Naive thymus-derived CD8-positive, alpha-beta T cell (primary cell): ENCODE measurements around the gene SACM1L. TPM values are rescaled to one million over a fixed set of nuclear protein-coding genes. Genes with fewer than 3 reads are reported as not detected.

Experiments used
- ATAC-seq, 2 donors: fragments of 150-1000 bp; cut with Tn5 transposase in 1 of 2; sonication (Bioruptor Pico), chemical (Tn5 transposase) in 1 of 2; 1 replicate in 1 of 2; 2 replicates in 1 of 2; pipeline ENCODE4 v1.10.0; 2021; ENCODE audit warnings: mild to moderate bottlenecking in 2 of 2, moderate library complexity in 2 of 2
- POLR2A ChIA-PET: fragments of 350-600 bp; sonication (Branson Sonifier 250); formaldehyde crosslinking; loops from one replicate; lab custom pipeline; 2021; ENCODE audit warnings: antibody characterized with exemption; lab: Charles Lee
- DNase-seq, 10 donors: peaks; one replicate each; pipeline versions ENCODE4 v3.0.0 to v3.0.0-alpha.2; 2020 to 2022
- H3K27ac Mint-ChIP-seq, 10 donors: one replicate each; pipeline ENCODE4 v1.8.0; 2020 to 2022; ENCODE audit warnings: mild to moderate bottlenecking in 10 of 10, mixed read lengths in 10 of 10, moderate library complexity in 4 of 10, inconsistent platforms in 1 of 10
- H3K27me3 Mint-ChIP-seq, 5 donors: one replicate each; pipeline ENCODE4 v1.8.0; 2021 to 2022; ENCODE audit warnings: mixed read lengths in 5 of 5
- H3K36me3 Mint-ChIP-seq, 3 donors: one replicate each; pipeline ENCODE4 v1.8.0; 2020 to 2022; ENCODE audit warnings: mixed read lengths in 3 of 3, mild to moderate bottlenecking in 2 of 3, inconsistent platforms in 1 of 3
- H3K4me1 Mint-ChIP-seq, 4 donors: one replicate each; pipeline ENCODE4 v1.8.0; 2021 to 2022; ENCODE audit warnings: mixed read lengths in 4 of 4
- H3K4me3 Mint-ChIP-seq, 10 donors: one replicate each; pipeline ENCODE4 v1.8.0; 2020 to 2022; ENCODE audit warnings: mild to moderate bottlenecking in 10 of 10, mixed read lengths in 10 of 10, moderate library complexity in 6 of 10, inconsistent platforms in 1 of 10
- H3K9me3 Mint-ChIP-seq, 9 donors: one replicate each; pipeline ENCODE4 v1.8.0; 2020 to 2022; ENCODE audit warnings: mixed read lengths in 9 of 9, mild to moderate bottlenecking in 3 of 9, inconsistent platforms in 1 of 9, moderate library complexity in 1 of 9
- polyA plus RNA-seq, 3 donors: library from polyadenylated mRNA; unstranded; fragments of 300-500 nt; fragmentation: Illumina TruSeq; gene quantifications; one replicate each; pipeline ENCODE4 v1.2.3, GENCODE V29; 2021
- total RNA-seq, 8 experiments: library from RNA in 2 of 8; stranded (reverse) in 2 of 8; gene quantifications; one replicate each; pipeline ENCODE4 v1.2.3 and lab custom pipeline; 2021 to 2026

Gene SACM1L
- total and polyA plus RNA-seq, 5 experiments from 2014 or later = 18.8 to 94.4 (median 30.3) TPM

- POLR2A ChIA-PET = interaction anchor here (1.3 kb wide), 1 partner anchor 12 kb away, joined by 5 read pairs; the partner anchor contains the start of gene SACM1L
- ATAC-seq = no peak
- H3K27me3 Mint-ChIP-seq = no peaks in the 10 kb centered on the region
- H3K4me3 Mint-ChIP-seq = peak overlapping the region in 1 of 10 donors; percentile 4
- H3K4me1 Mint-ChIP-seq = peaks cover 29 to 75% (median 67%) of the 10 kb centered on the region in 4 donors
- no peak for DNase-seq
- peak overlapping the region in 5 of 10 donors; percentile 13 to 77 (median 68) for H3K27ac Mint-ChIP-seq
- H3K9me3 Mint-ChIP-seq = no peaks in the 10 kb centered on the region
- H3K36me3 Mint-ChIP-seq = peaks cover under 1 to 61% (median 11%) of the 10 kb centered on the region in 3 donors
Observed at GRCh38 chr3:45700570-45701073, 11.4 kb downstream of the SACM1L start.

- Mint-ChIP-seq H3K9me3 (no peaks in the 10 kb centered on the region), H3K36me3 (peaks cover 5 to 61% (median 16%) of the 10 kb centered on the region in 3 donors), H3K27ac (peak overlapping the region in 9 of 10 donors; percentile 15 to 84 (median 63)), H3K27me3 (no peaks in the 10 kb centered on the region), H3K4me1 (peaks cover 33 to 74% (median 67%) of the 10 kb centered on the region in 4 donors), H3K4me3 (peak overlapping the region in 3 of 10 donors; percentile 2 to 27 (median 18))
- ATAC-seq (no peak), DNase-seq (no peak)
- POLR2A ChIA-PET = no interaction called here
Observed at GRCh38 chr3:45701172-45701867, 12.1 kb downstream of the SACM1L start.

- H3K27me3 Mint-ChIP-seq = no peaks in the 10 kb centered on the region
- H3K27ac Mint-ChIP-seq = peak overlapping the region in 6 of 10 donors; percentile 21 to 73 (median 32)
Observed at GRCh38 chr3:45704301-45704943, 15.2 kb downstream of the SACM1L start.

GRCh38 chr3:45705839-45706808 lies 16.9 kb downstream of the SACM1L start:
- Mint-ChIP-seq H3K4me3 (no peak overlapping the region), H3K9me3 (no peaks in the 10 kb centered on the region), H3K27me3 (no peaks in the 10 kb centered on the region), H3K27ac (peak overlapping the region in 7 of 10 donors; percentile 6 to 73 (median 38)), H3K4me1 (peaks cover 26 to 55% (median 48%) of the 10 kb centered on the region in 4 donors), H3K36me3 (peaks cover 11 to 78% (median 36%) of the 10 kb centered on the region in 3 donors)
- POLR2A ChIA-PET = interaction anchor here (0.7 to 2.5 kb wide), 2 partner anchors 16 to 237 kb away, joined by 3 to 17 read pairs; partner anchors contain the start of genes CXCR6 and SACM1L
- ATAC-seq (no peak), DNase-seq (no peak)

More at GRCh38 chr3:45704301-45704943, 15.2 kb downstream of the SACM1L start:
- DNase-seq = no peak
- H3K36me3 Mint-ChIP-seq = peaks cover 11 to 73% (median 29%) of the 10 kb centered on the region in 3 donors
- no peak for ATAC-seq
- H3K4me3 Mint-ChIP-seq = peak overlapping the region in 5 of 10 donors; percentile 26 to 45 (median 34)
- peaks cover 26 to 65% (median 53%) of the 10 kb centered on the region in 4 donors for H3K4me1 Mint-ChIP-seq
- POLR2A ChIA-PET = interaction anchor here (0.5 to 2.5 kb wide), 4 partner anchors 10 to 236 kb away, joined by 3 to 17 read pairs (median 6); partner anchors contain the start of gene SACM1L
- H3K9me3 Mint-ChIP-seq = no peaks in the 10 kb centered on the region

GRCh38 chr3:45711931-45712330 lies 22.7 kb downstream of the SACM1L start:
- no peak for ATAC-seq
- H3K27me3 Mint-ChIP-seq = no peaks in the 10 kb centered on the region
- peaks cover 9 to 79% (median 31%) of the 10 kb centered on the region in 3 donors for H3K36me3 Mint-ChIP-seq
- H3K4me1 Mint-ChIP-seq = peaks cover 14 to 37% (median 21%) of the 10 kb centered on the region in 4 donors
- H3K4me3 Mint-ChIP-seq = no peak overlapping the region
- no peak for DNase-seq
- peak overlapping the region in 1 of 10 donors; percentile 42 for H3K27ac Mint-ChIP-seq
- no peaks in the 10 kb centered on the region for H3K9me3 Mint-ChIP-seq
- POLR2A ChIA-PET = no interaction called here

DNA sequence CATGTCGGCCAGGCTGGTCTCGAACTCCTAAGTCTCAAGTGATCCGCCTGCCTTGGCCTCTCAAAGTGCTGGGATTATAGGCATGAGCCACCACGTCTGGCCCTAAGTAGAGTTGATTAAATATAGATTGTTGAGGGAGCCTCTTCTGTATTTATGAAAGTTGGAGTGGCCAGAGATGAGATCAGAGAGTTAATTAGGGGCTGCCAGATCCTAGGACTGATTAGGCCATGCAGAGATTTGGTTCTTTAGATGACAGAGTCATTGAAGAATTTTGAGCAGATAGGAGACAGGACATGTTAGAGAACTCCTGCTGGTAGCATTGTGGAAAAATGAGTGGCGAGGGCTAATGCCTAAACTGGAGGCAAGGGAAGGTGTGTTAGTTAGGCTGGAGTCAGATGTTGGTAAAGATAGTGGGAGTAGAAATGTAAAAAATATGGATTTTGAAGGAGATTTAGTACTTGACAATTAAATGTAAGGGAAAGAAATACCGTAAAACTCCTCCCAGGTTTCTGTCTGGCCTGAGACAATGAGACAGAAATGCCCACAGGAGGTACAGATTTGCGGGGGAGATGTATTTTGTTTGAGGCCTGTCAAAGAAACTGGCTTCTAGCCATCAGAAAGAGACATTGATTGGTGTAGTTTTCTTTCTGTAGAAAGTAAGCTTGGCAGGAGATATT lies 23.4 kb downstream of the SACM1L start:
- peak overlapping the region in 4 of 10 donors; percentile 11 to 66 (median 38) for H3K27ac Mint-ChIP-seq
- ATAC-seq (no peak), DNase-seq (no peak)
- peaks cover 11 to 32% (median 25%) of the 10 kb centered on the region in 4 donors for H3K4me1 Mint-ChIP-seq
- H3K36me3 Mint-ChIP-seq = peaks cover 4 to 79% (median 30%) of the 10 kb centered on the region in 3 donors
- H3K27me3 Mint-ChIP-seq = no peaks in the 10 kb centered on the region
- no peak overlapping the region for H3K4me3 Mint-ChIP-seq
- no peaks in the 10 kb centered on the region for H3K9me3 Mint-ChIP-seq
- POLR2A ChIA-PET = no interaction called here

DNA sequence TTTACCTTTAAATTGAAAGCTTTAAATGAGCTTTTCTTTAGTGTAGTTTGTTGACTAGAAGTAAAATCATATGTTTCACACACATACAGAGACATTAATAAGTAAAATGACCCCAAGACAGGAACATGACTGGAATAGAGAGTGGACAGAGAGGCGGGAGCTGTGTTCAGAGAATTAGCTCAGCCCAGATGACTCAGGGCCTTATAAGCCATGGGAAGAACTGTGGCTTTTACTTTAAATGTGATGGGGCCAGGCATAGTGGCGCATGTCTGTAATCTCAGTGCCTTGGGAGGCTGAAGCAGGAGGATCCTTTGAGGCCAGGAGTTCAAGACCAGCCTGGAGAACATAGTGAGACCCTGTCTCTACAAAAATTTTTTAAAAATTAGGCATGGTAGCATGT lies 26.7 kb downstream of the SACM1L start:
- no peaks in the 10 kb centered on the region for H3K27me3 Mint-ChIP-seq
- H3K27ac Mint-ChIP-seq = peak overlapping the region in 7 of 10 donors; percentile 24 to 74 (median 56)
- POLR2A ChIA-PET = no interaction called here
- no peak for DNase-seq
- ATAC-seq = no peak
- peaks cover 4 to 78% (median 23%) of the 10 kb centered on the region in 3 donors for H3K36me3 Mint-ChIP-seq
- no peak overlapping the region for H3K4me3 Mint-ChIP-seq
- H3K9me3 Mint-ChIP-seq = no peaks in the 10 kb centered on the region
- H3K4me1 Mint-ChIP-seq = peaks cover 15 to 34% (median 24%) of the 10 kb centered on the region in 4 donors

DNA sequence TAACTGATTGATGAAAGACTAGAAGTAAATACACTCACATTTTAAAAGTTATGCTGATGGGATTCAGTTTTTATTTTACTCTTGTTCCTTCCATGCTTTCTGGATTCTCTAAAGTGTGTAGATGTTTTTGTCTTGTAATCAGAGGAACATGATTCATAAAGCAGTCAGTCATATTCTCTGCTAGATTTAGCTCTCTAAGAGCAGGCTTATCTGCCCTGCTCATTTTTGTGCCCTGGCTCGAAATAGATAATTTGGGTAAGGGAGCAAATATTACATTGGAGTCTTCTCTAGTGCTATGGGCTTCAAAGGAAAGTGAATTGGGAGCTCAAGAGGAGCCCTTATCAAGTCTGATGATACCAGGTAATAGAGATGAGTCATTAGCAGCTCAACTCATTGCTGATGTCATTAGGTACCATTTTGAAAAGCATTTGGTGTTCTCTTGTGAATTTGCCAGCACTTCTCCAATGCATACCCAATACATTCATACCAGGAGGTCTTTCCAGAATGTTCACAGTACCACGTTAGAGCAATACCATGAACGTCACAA lies 27.7 kb downstream of the SACM1L start:
- Mint-ChIP-seq H3K27ac (peak overlapping the region in 8 of 10 donors; percentile 1 to 74 (median 54)), H3K36me3 (peaks cover 4 to 74% (median 21%) of the 10 kb centered on the region in 3 donors), H3K4me3 (no peak overlapping the region), H3K27me3 (no peaks in the 10 kb centered on the region), H3K9me3 (no peaks in the 10 kb centered on the region), H3K4me1 (peaks cover 14 to 29% (median 22%) of the 10 kb centered on the region in 4 donors)
- no peak for DNase-seq
- no peak for ATAC-seq
- POLR2A ChIA-PET = no interaction called here

DNA sequence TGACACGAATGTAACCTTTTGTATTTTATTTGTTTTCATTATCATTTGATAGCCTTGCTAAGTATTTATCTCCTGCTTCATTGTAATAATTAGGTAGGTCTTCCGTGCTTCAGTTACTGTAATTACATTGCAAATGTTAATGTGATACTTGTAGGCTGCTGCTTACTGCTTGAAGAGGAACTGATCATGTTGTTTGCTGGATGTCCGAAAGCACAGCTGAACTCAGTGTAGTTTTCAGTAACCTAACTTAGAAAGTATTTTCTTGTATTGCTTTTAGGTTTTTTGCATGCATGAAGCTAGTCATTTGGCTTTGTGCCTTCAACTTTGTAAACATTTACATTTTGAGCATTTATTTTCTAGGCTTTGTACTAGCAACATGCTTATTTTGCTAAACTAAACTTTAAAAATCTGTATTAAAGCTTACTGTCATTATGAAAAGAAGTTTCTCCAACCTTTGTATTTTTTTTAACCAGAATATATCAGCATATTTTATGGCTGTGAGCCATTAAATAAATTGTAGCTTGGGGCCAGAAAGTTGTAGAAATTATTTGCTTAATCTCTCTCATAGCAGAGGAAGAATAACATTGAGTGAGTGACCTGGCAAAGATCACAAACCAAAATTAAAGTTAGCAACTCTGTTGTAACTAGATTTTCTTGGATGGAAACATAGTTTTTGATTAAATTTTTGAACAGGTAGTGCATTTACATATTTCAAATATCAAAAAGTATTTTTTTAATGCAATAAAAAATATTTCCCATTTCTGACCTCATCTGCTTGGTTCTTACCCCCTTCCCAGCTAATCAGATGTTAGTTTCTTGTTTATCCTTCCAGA lies 30.7 kb downstream of the SACM1L start:
- Mint-ChIP-seq H3K27ac (peak overlapping the region in 4 of 10 donors; percentile 8 to 31 (median 18)), H3K36me3 (peaks cover 11 to 78% (median 41%) of the 10 kb centered on the region in 3 donors), H3K4me1 (peaks cover 17 to 29% (median 26%) of the 10 kb centered on the region in 4 donors), H3K4me3 (no peak overlapping the region), H3K27me3 (no peaks in the 10 kb centered on the region), H3K9me3 (no peaks in the 10 kb centered on the region)
- ATAC-seq = no peak
- no peak for DNase-seq
- POLR2A ChIA-PET = no interaction called here

DNA sequence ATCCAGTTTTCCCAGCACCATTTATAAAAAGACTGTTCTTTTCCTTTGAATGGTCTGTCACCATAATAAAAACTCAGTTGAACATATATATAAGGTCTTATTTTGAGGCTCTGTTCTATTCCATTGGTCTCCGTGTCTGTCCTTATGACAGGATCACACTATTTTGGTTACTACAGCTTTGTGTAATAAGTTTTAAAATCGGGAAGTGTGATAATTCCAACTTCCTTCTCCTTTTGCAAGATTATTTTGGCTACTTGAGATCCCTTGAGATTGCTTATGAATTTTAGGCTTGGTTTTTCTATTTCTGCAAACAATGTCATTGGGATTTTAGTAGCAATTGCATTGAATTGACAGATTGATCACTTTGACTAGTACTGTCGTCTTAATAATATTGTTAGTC lies 35.7 kb downstream of the SACM1L start:
- ATAC-seq = no peak
- Mint-ChIP-seq H3K9me3 (no peaks in the 10 kb centered on the region), H3K27me3 (no peaks in the 10 kb centered on the region), H3K4me3 (no peak overlapping the region), H3K27ac (peak overlapping the region in 4 of 10 donors; percentile 5 to 63 (median 56)), H3K36me3 (peaks cover 19 to 87% (median 50%) of the 10 kb centered on the region in 3 donors), H3K4me1 (peaks cover 21 to 47% (median 33%) of the 10 kb centered on the region in 4 donors)
- POLR2A ChIA-PET = no interaction called here
- no peak for DNase-seq
